NCI-H1105 treated with DMSO at 0.1 percent for 48 hours (cell line): ENCODE results near the gene CYBA.
"Not testable (repeated sequence)": the region's sequence is repeated elsewhere in the genome, so short reads cannot be mapped to it uniquely, and the experiment has no call there.

Experiments
- DNase-seq: peaks from one replicate; lab custom pipeline; 2025; lab: John Stamatoyannopoulos, UW

CYBA gene

GRCh38 chr16:88610909-88611812, 39.7 kb downstream of the CYBA start:
- DNase-seq: no peak

DNA sequence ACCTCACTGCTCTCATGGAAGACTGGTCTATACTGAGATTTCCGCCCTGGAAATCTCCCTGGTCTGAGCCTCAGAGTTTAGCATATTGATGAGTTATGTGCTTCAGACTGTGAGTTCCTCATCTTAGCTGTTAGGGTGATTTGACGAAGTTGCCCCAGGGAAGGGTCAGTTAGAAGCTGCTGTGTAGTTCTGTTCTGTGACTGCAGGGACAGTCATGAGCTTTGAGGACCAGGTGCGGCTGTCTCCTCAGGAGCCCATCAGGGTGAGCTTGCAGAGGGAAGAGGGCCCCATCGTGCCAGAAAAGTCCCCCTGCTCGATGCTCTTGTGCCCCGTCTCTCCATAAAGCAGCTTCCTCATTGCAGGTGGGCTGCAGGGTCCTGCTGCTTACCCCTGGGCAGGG, 40.8 kb downstream of the CYBA start:
- DNase-seq: no peak

GRCh38 chr16:88609426-88609825, 41.4 kb downstream of the CYBA start:
- not testable (repeated sequence) for DNase-seq

GRCh38 chr16:88608076-88608475, 42.8 kb downstream of the CYBA start:
- DNase-seq: no peak

DNA sequence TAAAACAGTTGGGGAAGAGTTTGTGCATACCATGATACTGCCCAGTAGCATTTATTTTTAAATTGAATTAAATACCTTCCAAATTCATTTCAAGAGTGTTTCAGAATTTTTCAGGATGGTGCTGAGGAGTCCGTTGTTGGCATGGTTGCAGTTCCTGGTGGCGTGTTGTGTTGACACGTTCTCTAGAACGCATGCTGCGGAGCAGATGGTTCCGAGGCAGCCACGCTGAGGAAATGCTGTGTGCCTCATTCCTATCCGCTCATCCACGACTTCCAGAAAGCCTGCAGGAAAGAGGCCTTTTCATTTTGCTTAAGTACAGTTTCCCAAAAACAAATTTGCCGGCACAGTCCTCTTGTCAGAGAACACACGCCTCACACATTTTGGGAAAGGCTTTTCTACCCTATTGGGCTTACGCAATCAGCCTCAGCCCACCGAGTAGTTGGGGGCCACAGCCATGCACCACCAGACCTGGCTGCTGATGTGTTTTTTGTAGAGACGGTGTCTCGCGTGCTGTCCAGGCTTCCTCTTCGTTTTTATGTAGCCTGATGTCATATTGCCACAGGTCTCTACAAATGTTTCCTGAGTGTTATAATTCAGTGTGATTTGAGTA, 44.6 kb downstream of the CYBA start:
- DNase-seq: no peak

DNA sequence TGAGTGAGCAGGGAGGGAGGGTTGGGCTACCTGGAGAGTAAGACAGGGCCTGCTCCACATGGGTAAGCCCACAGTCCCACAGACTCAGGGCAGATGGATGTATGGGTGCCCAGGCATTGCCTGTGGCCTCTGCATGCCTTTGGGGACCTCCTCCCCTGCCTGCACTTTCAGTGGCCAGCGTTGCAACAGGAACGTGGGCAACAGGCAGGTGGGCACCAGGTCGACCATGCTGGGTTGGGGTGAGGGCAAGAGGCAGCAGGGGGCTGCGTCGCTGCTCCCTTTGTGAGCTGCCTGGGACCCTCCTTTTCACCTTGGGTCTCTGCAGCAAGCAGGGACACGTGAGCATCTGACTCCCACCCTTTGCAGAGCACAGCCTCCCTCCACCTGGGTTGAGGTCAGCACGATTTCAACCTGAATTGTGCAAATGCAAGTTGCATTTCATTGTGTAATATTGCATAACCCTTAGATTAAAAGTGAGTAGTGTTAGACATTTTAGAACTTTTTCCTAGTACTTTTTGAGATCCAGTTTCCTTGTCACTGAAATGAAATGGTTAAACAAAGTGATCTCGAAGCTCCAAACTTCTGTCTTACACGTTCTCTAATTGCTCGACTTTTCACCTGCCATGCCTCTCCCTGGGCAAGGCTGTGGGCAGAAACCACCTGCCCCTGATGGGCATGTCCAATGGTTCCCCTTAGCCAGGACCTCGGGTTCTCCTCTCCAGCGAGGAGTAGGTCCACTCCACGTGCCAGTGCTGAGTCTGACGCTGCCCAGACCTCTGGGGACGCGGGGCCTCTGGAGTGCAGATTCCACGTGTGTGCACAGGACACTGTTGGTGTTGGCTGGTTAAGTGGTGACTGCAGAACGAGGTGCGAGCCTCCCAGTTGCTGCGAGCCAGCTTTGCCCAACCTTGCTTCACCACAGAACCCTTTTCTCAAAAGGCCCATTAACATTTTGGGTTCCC, 45.4 kb downstream of the CYBA start:
- DNase-seq: no peak

- no peak for DNase-seq
These were observed 48.8 kb downstream of the CYBA start for GRCh38 chr16:88602091-88602490.

DNA sequence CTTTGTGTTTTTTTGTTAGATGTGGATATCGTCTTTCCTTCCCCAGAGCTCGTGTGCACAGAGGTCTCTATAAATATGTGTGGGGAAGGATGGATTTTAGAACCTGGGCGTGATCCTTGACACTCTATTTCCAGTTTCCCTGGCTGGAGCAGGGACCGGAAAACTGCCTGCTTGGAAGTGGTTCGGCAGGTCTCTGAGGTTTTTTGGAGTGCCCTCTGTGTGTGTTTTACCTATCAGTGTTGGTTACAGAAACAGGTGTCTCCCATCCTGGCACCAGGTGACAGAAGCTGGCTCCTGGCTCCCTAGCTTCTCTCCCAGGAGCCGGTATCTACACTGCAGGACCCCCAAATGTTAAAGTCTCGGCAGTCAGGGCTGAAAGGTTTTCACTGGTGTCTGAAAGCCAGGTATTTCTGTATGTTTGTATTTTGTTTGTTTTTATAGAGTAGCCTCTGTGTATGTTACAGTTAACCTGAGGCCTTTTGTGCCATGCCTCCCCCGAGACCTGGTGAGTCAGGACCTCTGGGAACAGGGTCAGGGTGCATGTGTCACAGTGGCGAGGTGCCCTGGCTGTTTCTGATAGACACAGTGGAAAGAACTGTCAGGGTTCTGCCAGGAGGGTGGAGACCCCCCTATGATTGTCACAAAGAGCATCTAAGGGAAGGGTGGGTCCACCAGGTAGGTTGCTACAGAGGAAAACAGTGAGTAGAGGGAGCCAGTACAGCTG, 49.4 kb downstream of the CYBA start:
- DNase-seq: no peak

GRCh38 chr16:88600539-88600896, 50.3 kb downstream of the CYBA start:
- no peak for DNase-seq

DNA sequence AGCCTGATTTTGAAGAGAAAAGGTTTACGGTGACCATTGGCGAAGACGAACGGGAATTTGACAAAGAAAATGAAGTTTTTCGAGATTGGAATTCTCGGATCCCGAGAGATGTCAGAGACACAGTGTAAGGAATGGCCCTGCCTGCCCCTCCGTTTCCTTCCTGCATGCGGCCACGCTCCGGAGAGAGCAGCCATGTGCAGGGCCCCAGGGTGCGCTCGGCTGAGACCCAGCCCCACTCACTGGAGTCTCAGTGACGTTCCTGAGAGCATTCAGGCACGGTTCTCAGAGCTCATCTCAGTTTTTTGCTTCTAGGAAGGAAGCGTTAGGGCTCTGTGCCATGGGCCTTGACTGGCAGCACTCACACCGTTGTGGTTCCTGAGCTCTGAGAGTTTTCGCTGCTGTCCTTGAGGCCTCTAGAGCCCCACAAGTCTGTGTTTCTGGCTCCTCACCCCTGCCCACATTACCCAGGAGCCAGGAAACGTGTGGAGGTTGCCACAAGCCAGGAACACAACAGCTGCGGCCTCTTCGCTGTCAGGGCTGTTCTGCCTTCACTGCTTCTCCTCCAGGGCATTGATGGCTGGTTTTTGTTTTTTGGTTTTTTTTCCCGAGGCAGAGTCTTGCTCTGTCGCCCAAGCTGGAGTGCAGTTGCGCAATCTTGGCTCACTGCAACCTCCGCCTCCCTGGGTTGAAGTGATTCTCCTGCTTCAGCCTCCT, 50.9 kb downstream of the CYBA start:
- DNase-seq: no peak

GRCh38 chr16:88599092-88599733, 51.6 kb downstream of the CYBA start:
- no peak for DNase-seq

DNA sequence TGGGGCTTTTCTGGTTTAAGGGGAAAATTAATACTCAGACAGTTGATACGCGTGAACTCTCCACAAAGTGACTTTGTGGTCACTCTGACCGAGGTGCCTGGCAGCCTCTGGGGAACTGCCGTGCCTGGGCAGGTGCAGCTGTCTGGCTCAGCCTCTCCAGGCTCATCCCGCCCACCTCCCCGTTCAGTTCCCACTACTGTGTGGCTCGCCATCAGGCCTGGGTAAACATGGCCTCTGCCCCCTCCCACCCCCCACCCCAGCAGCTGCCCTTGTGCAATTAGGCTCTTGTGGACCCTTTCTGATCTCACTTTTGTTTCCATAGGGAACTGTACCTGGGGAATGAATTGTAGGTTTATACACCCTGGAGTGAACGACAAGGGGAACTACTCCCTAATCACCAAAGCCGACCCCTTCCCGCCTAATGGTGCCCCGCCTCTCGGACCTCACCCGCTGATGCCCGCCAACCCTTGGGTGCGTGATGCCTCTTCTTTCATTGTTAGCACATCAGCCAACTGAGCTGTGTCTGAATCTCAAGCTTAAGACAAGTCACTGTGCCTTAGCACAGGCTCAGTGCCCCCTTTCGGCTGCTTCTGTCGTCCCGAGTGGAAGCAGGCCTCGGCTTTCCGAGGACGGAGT, 52.9 kb downstream of the CYBA start:
- no peak for DNase-seq

DNA sequence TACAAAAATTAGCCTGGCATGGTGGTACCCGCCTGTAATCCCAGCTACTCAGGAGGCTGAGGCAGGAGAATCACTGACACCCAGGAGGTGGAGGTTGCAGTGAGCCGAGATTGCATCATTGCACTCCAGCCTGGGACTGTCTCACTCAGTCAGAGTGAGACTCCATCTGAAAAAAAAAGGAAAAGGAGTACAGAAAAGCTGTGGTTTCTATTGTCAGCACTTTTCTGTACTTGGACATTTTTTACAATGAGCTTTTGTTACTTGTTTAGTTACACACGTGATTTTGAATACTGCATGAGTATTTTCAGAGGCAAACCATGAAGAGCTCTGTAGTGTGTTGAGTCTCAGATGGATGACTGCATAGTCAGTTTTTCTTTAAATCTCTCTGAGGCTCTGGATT, 54.4 kb downstream of the CYBA start:
- no peak for DNase-seq

DNA sequence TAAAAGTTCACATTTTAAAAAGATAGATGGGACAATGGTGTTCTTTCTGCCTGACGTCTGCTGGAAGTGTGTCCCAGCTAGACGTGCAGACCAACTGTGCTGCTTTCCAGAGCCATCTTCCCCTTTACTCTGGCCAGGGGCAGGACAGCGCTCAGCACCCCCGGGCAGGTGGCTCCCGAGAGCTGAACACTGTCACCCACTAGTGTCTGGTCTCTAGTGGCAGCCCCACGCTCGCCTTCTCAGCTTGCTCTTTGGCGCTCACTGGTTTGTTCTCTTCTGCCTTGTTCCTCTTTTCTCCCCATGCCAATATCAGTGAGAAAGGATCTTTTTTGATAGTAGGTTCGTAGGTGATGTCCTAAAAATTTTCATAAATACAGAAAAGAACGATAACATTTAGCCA, 54.9 kb downstream of the CYBA start:
- DNase-seq: no peak

GRCh38 chr16:88595101-88595500, 55.8 kb downstream of the CYBA start:
- DNase-seq: no peak

DNA sequence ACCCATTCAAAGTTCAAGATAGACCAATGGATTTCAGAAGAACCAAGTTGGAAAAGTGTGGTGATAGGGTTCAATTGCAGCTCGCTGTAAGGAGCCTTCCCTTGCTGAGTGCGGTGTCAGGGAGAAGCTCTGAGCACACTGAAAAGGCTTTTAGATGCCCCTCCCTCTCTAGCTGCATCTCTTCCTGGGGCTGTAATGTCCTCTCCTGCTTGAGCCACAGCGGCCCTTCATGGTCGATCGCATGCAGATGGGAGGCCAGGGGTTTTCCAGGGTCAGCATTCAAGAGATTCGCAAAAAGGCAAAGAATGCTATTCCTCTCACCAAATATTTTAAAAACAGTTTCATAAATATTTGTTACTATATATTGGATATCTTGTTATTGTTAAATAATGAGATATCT, 56.9 kb downstream of the CYBA start:
- DNase-seq: no peak

- DNase-seq: no peak
These were observed 57.4 kb downstream of the CYBA start for GRCh38 chr16:88593489-88593888.
